K562 (cell line): ENCODE measurements around the gene MCC. TPM values are rescaled to one million over a fixed set of nuclear protein-coding genes. Genes with fewer than 3 reads are reported as not detected.

Experiments
- BCOR ChIP-seq: fragments of 450-650 bp; IDR thresholded peaks from 2 replicates; pipeline ENCODE4 v1.6.1; 2016
- BRCA1 ChIP-seq, 2 experiments: fragments of 450-650 bp in 1 of 2; sonication (generic) in 1 of 2; formaldehyde crosslinking in 1 of 2; IDR thresholded peaks; 2 replicates each; pipeline versions ENCODE4 v1.5.0 to v1.6.1; 2017 to 2020; ENCODE audit warnings: mild to moderate bottlenecking in 1 of 2, missing genetic modification reagents in 1 of 2
- CCAR2 ChIP-seq: fragments of 200-400 bp; formaldehyde crosslinking; IDR thresholded peaks from 2 replicates; pipeline ENCODE4 v1.6.1; 2017; ENCODE audit warnings: mild to moderate bottlenecking, low read depth, low read length
- CEBPG ChIP-seq, 3 experiments: fragments of 200-800 bp in 1 of 3; sonication (Bioruptor generic) in 1 of 3; sonication (generic) in 1 of 3; formaldehyde crosslinking in 1 of 3; IDR thresholded peaks in 2 of 3; conservative IDR thresholded peaks in 1 of 3; 2 replicates each; pipeline versions ENCODE4 v1.6.1 to v1.8.0; 2016 to 2022; ENCODE audit warnings: missing compliant biosample characterization in 2 of 3, missing genetic modification characterization in 2 of 3, mild to moderate bottlenecking in 1 of 3, missing genetic modification reagents in 1 of 3
- CSDE1 ChIP-seq, 2 experiments: fragments of 450-650 bp; IDR thresholded peaks; 2 replicates each; pipeline ENCODE4 v1.6.1; 2016; ENCODE audit warnings: mild to moderate bottlenecking in 1 of 2
- ESRRB ChIP-seq: fragments of 250-450 bp; sonication (Bioruptor Pico); IDR thresholded peaks from 2 replicates; pipeline ENCODE4 v1.5.0; 2020; ENCODE audit warnings: mild to moderate bottlenecking, moderate library complexity, borderline replicate concordance
- FOXJ3 ChIP-seq: sonication (generic); formaldehyde crosslinking; IDR thresholded peaks from 2 replicates; pipeline ENCODE4 v1.4.0; 2020; ENCODE audit warnings: mild to moderate bottlenecking, missing genetic modification reagents
- HLTF ChIP-seq: fragments of 450-650 bp; IDR thresholded peaks from 2 replicates; pipeline ENCODE4 v1.6.1; 2016
- KHSRP ChIP-seq: fragments of 450-650 bp; IDR thresholded peaks from 2 replicates; pipeline ENCODE4 v1.6.1; 2017
- KLF16 ChIP-seq: IDR thresholded peaks from 2 replicates; pipeline ENCODE4 v1.6.1; 2016; ENCODE audit warnings: antibody characterized with exemption
- MTA2 ChIP-seq: fragments of 450-650 bp; IDR thresholded peaks from 2 replicates; pipeline ENCODE4 v1.6.1; 2016; ENCODE audit warnings: low read depth
- POLR2G ChIP-seq: fragments of 200-400 bp; formaldehyde crosslinking; IDR thresholded peaks from 2 replicates; pipeline ENCODE4 v1.6.1; 2017; ENCODE audit warnings: low read depth, mild to moderate bottlenecking, antibody characterized with exemption, low read length, moderate library complexity
- SIN3B ChIP-seq: fragments of 450-650 bp; IDR thresholded peaks from 2 replicates; pipeline ENCODE4 v1.6.1; 2017; ENCODE audit warnings: low read depth, mild to moderate bottlenecking, moderate library complexity
- TAL1 ChIP-seq: fragments of 450-650 bp; IDR thresholded peaks from 2 replicates; pipeline ENCODE4 v1.6.1; 2016; ENCODE audit warnings: mild to moderate bottlenecking
- ZBTB11 ChIP-seq, 3 experiments: fragments of 200-800 bp in 1 of 3; fragments of 250-450 bp in 1 of 3; fragments of 450-650 bp in 1 of 3; sonication (Bioruptor Pico) in 1 of 3; sonication (Bioruptor generic) in 1 of 3; formaldehyde crosslinking in 1 of 3; IDR thresholded peaks; 2 replicates each; pipeline versions ENCODE4 v1.6.1 to v1.8.0; 2016 to 2022; ENCODE audit warnings: mild to moderate bottlenecking in 2 of 3, missing genetic modification characterization in 2 of 3, missing compliant biosample characterization in 1 of 3, moderate library complexity in 1 of 3
- ZNF121 ChIP-seq: sonication (generic); formaldehyde crosslinking; conservative IDR thresholded peaks from 2 replicates; pipeline ENCODE4 v1.8.0; 2022; ENCODE audit warnings: missing genetic modification reagents
- ZNF239 ChIP-seq: fragments of 250-450 bp; sonication (Bioruptor Pico); IDR thresholded peaks from 2 replicates; pipeline ENCODE4 v1.4.0; 2020; ENCODE audit warnings: mild to moderate bottlenecking
- ZNF354B ChIP-seq: fragments of 250-450 bp; sonication (Bioruptor Pico); IDR thresholded peaks from 2 replicates; pipeline ENCODE4 v1.4.0; 2020
- polyA plus RNA-seq, 8 experiments: library from polyadenylated mRNA; depleted of rRNA in 4 of 8; stranded (reverse) in 5 of 8; unstranded in 3 of 8; fragments of >200 nt; fragmentation: Nextera tagmentation in 2 of 8; fragmentation: Illumina TruSeq in 1 of 8; extraction: Ambion mirVana in 2 of 8; extraction: Trizol in 1 of 8; gene quantifications; 2 replicates each; pipeline versions ENCODE4 v1.2.1 to v1.2.3, GENCODE V29; 2011 to 2014; ENCODE audit warnings: inconsistent platforms in 1 of 8, missing spikeins in 1 of 8
- total RNA-seq, 7 experiments: library from RNA; depleted of rRNA in 6 of 7; stranded (reverse); fragments of >200 nt in 6 of 7; fragmentation: Illumina TruSeq in 2 of 7; extraction: Trizol in 2 of 7; gene quantifications; 2 replicates each; pipeline versions ENCODE4 v1.2.1 to v1.2.3, GENCODE V29; 2011 to 2021; ENCODE audit warnings: low replicate concordance in 1 of 7
- TF ChIP-seq, protein P1 (sequence below): fragments of 250-450 bp; sonication (Bioruptor Pico); IDR thresholded peaks from 2 replicates; pipeline ENCODE4 v1.4.0; 2020; ENCODE audit warnings: mild to moderate bottlenecking
- TF ChIP-seq, protein P2 (sequence below), 2 experiments: fragments of 450-650 bp; conservative IDR thresholded peaks; 2 replicates each; pipeline ENCODE4 v1.6.1; 2017; ENCODE audit warnings: mild to moderate bottlenecking in 2 of 2, moderate library complexity in 2 of 2
- TF ChIP-seq, protein P3 (sequence below): sonication (generic); formaldehyde crosslinking; IDR thresholded peaks from 2 replicates; pipeline ENCODE4 v1.8.0; 2022; ENCODE audit warnings: missing genetic modification reagents, mild to moderate bottlenecking, moderate library complexity, borderline replicate concordance

MCC gene
- total and polyA plus RNA-seq, 9 of the 15 experiments (the other 6 are each of a cell fraction or from before 2014, with no cell fraction given): 0.04 to 0.24 (median 0.06) TPM; not detected in 1

- TF ChIP-seq, protein P1, sequence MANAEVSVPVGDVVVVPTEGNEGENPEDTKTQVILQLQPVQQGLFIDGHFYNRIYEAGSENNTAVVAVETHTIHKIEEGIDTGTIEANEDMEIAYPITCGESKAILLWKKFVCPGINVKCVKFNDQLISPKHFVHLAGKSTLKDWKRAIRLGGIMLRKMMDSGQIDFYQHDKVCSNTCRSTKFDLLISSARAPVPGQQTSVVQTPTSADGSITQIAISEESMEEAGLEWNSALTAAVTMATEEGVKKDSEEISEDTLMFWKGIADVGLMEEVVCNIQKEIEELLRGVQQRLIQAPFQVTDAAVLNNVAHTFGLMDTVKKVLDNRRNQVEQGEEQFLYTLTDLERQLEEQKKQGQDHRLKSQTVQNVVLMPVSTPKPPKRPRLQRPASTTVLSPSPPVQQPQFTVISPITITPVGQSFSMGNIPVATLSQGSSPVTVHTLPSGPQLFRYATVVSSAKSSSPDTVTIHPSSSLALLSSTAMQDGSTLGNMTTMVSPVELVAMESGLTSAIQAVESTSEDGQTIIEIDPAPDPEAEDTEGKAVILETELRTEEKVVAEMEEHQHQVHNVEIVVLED (CRISPR knock-in tag): no peak
- no peak for TF ChIP-seq CSDE1 (IDR thresholded peaks at IDR 0.05)
- peak; percentile 95 for TF ChIP-seq TAL1
- no peak for TF ChIP-seq CCAR2
- no peak for TF ChIP-seq FOXJ3 (CRISPR knock-in tag)
- TF ChIP-seq CEBPG (CRISPR knock-in tag; IDR thresholded peaks at IDR 0.05): no peak
- TF ChIP-seq CEBPG (tag; conservative IDR thresholded peaks at IDR 0.05 in 1 of 2, IDR thresholded peaks at IDR 0.05 in 1 of 2): no peak
- peak; percentile 39; the same call in 1 of the 2 replicates for TF ChIP-seq KLF16
- TF ChIP-seq, protein P2, sequence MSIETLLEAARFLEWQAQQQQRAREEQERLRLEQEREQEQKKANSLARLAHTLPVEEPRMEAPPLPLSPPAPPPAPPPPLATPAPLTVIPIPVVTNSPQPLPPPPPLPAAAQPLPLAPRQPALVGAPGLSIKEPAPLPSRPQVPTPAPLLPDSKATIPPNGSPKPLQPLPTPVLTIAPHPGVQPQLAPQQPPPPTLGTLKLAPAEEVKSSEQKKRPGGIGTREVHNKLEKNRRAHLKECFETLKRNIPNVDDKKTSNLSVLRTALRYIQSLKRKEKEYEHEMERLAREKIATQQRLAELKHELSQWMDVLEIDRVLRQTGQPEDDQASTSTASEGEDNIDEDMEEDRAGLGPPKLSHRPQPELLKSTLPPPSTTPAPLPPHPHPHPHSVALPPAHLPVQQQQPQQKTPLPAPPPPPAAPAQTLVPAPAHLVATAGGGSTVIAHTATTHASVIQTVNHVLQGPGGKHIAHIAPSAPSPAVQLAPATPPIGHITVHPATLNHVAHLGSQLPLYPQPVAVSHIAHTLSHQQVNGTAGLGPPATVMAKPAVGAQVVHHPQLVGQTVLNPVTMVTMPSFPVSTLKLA (conservative IDR thresholded peaks at IDR 0.05): 0 out of 4 replicates have a peak, but pooled peaks of 1 of the 2 experiments have one; percentile 34
- no peak for TF ChIP-seq ZNF354B (CRISPR knock-in tag)
- TF ChIP-seq, protein P3, sequence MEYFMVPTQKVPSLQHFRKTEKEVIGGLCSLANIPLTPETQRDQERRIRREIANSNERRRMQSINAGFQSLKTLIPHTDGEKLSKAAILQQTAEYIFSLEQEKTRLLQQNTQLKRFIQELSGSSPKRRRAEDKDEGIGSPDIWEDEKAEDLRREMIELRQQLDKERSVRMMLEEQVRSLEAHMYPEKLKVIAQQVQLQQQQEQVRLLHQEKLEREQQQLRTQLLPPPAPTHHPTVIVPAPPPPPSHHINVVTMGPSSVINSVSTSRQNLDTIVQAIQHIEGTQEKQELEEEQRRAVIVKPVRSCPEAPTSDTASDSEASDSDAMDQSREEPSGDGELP: peak; percentile 92
- no peak for TF ChIP-seq HLTF
- TF ChIP-seq ZNF121 (CRISPR knock-in tag): no peak
- TF ChIP-seq ZNF239 (CRISPR knock-in tag): no peak
- no peak for TF ChIP-seq POLR2G
- no peak for TF ChIP-seq BCOR
- TF ChIP-seq ZBTB11 (CRISPR knock-in tag; IDR thresholded peaks at IDR 0.05): no peak
- TF ChIP-seq SIN3B: no peak
- no peak for TF ChIP-seq KHSRP
- no peak for TF ChIP-seq ESRRB (CRISPR knock-in tag)
- TF ChIP-seq MTA2: peak; percentile 88
- no peak for TF ChIP-seq BRCA1 (IDR thresholded peaks at IDR 0.05)
- TF ChIP-seq BRCA1 (CRISPR knock-in tag; IDR thresholded peaks at IDR 0.05): no peak
Observed at GRCh38 chr5:113084402-113085083, 403.7 kb downstream of the MCC start (continued).
